Superior temporal gyrus (tissue), 1 donor: ENCODE data around the gene ALAS1.

Experiments used
- DNase-seq: peaks from one replicate; pipeline ENCODE4 v3.0.0-alpha.2; 2016; ENCODE audit errors: extremely low spot score

Gene ALAS1

GRCh38 chr3:52198643-52199608, 966 bp downstream of the ALAS1 start:
- DNase-seq: no peak

GRCh38 chr3:52200981-52201679, 3.2 kb downstream of the ALAS1 start:
- no peak for DNase-seq

- no peak for DNase-seq
Observed at GRCh38 chr3:52202384-52203077, 4.6 kb downstream of the ALAS1 start.

GRCh38 chr3:52203701-52204100, 5.7 kb downstream of the ALAS1 start:
- no peak for DNase-seq

GRCh38 chr3:52204337-52205073, 6.5 kb downstream of the ALAS1 start:
- no peak for DNase-seq

- no peak for DNase-seq
Observed at GRCh38 chr3:52205727-52206372, 7.9 kb downstream of the ALAS1 start.

GRCh38 chr3:52208556-52208955, 10.6 kb downstream of the ALAS1 start:
- DNase-seq: no peak

GRCh38 chr3:52210037-52210436, 12.1 kb downstream of the ALAS1 start:
- no peak for DNase-seq

- no peak for DNase-seq
Observed at GRCh38 chr3:52210550-52211046, 12.6 kb downstream of the ALAS1 start.

GRCh38 chr3:52211268-52211891, 13.4 kb downstream of the ALAS1 start:
- DNase-seq: no peak

GRCh38 chr3:52213005-52213404, 15.0 kb downstream of the ALAS1 start:
- no peak for DNase-seq

- DNase-seq: no peak
Observed at GRCh38 chr3:52213901-52214300, 15.9 kb downstream of the ALAS1 start.

GRCh38 chr3:52215351-52215750, 17.4 kb downstream of the ALAS1 start:
- no peak for DNase-seq

- no peak for DNase-seq
Observed at GRCh38 chr3:52216585-52217408, 18.8 kb downstream of the ALAS1 start.

GRCh38 chr3:52217409-52217805, 19.4 kb downstream of the ALAS1 start:
- DNase-seq: no peak

GRCh38 chr3:52218026-52218425, 20.1 kb downstream of the ALAS1 start:
- no peak for DNase-seq

- no peak for DNase-seq
Observed at GRCh38 chr3:52218454-52218853, 20.5 kb downstream of the ALAS1 start.

GRCh38 chr3:52218937-52219650, 21.1 kb downstream of the ALAS1 start:
- DNase-seq: no peak
